Keratinocyte (primary cell): ENCODE results near the gene GARRE1. TPM values are rescaled to one million over a fixed set of nuclear protein-coding genes. Genes with fewer than 3 reads are reported as not detected.

ENCODE experiments used
- DNase-seq: peaks from one replicate; pipeline ENCODE4 v3.0.0-alpha.2; 2011; ENCODE audit warnings: low read depth, missing footprints, low spot score
- FAIRE-seq: peaks from 2 replicates; lab custom pipeline; 2011; peaks lifted over from hg19 to GRCh38; lab: Jason Lieb, UNC
- H2AFZ ChIP-seq: 2 replicates; pipeline ENCODE4 v1.6.0; 2012; ENCODE audit warnings: low read length, control low read depth, inconsistent platforms; ENCODE audit not compliant: control insufficient read depth
- H3K27ac ChIP-seq: 2 replicates; pipeline ENCODE4 v1.5.1; 2011; ENCODE audit warnings: low read length; ENCODE audit not compliant: control insufficient read depth, insufficient read depth
- H3K27me3 ChIP-seq: 3 replicates; pipeline ENCODE4 v1.6.0; 2011; ENCODE audit warnings: low read length; ENCODE audit not compliant: control insufficient read depth, insufficient read depth; ENCODE audit errors: extremely low read depth
- H3K36me3 ChIP-seq, 2 experiments: 2 replicates in 1 of 2; 3 replicates in 1 of 2; pipeline ENCODE4 v1.5.1; 2011; ENCODE audit warnings: low read length in 2 of 2, mild to moderate bottlenecking in 1 of 2; ENCODE audit not compliant: control insufficient read depth in 2 of 2, insufficient read depth in 2 of 2; ENCODE audit errors: extremely low read depth in 1 of 2
- H3K4me1 ChIP-seq: 3 replicates; pipeline ENCODE4 v1.5.1; 2011; ENCODE audit warnings: low read length; ENCODE audit not compliant: control insufficient read depth, insufficient read depth; ENCODE audit errors: extremely low read depth
- H3K4me2 ChIP-seq: 3 replicates; pipeline ENCODE4 v1.6.0; 2011; ENCODE audit warnings: low read depth, low read length; ENCODE audit not compliant: control insufficient read depth, insufficient read depth; ENCODE audit errors: extremely low read depth
- H3K4me3 ChIP-seq, 3 experiments: fragments of 200-600 bp in 1 of 3; sonication (generic) in 1 of 3; 2 replicates in 2 of 3; 3 replicates in 1 of 3; pipeline ENCODE4 v1.5.1; 2011 to 2016; ENCODE audit warnings: low read length in 3 of 3, mild to moderate bottlenecking in 3 of 3, control low read depth in 2 of 3, inconsistent platforms in 1 of 3, low read depth in 1 of 3, mixed read lengths in 1 of 3, mixed run types in 1 of 3, moderate library complexity in 1 of 3; ENCODE audit not compliant: control insufficient read depth in 2 of 3, insufficient read depth in 2 of 3; ENCODE audit errors: extremely low read depth in 1 of 3
- H3K79me2 ChIP-seq: 2 replicates; pipeline ENCODE4 v1.6.0; 2012; ENCODE audit warnings: low read length; ENCODE audit not compliant: control insufficient read depth, insufficient read depth
- H3K9ac ChIP-seq: 3 replicates; pipeline ENCODE4 v1.6.0; 2011; ENCODE audit warnings: low read length; ENCODE audit not compliant: control insufficient read depth, insufficient read depth; ENCODE audit errors: extremely low read depth
- H3K9me1 ChIP-seq: 3 replicates; pipeline ENCODE4 v1.6.0; 2011; ENCODE audit warnings: low read length; ENCODE audit not compliant: control insufficient read depth, insufficient read depth; ENCODE audit errors: extremely low read depth
- H3K9me3 ChIP-seq: 2 replicates; pipeline ENCODE4 v1.5.1; 2012; ENCODE audit warnings: low read depth, low read length; ENCODE audit not compliant: control insufficient read depth
- H4K20me1 ChIP-seq: 3 replicates; pipeline ENCODE4 v1.6.0; 2011; ENCODE audit warnings: low read length; ENCODE audit not compliant: control insufficient read depth, insufficient read depth; ENCODE audit errors: extremely low read depth
- CTCF ChIP-seq, 3 experiments: IDR thresholded peaks in 1 of 3; conservative IDR thresholded peaks in 1 of 3; optimal IDR thresholded peaks in 1 of 3; 2 replicates in 2 of 3; 3 replicates in 1 of 3; pipeline versions ENCODE3 to v1.5.1; 2011; ENCODE audit warnings: low read length in 3 of 3, mild to moderate bottlenecking in 3 of 3, moderate library complexity in 2 of 3, control low read depth in 1 of 3, inconsistent platforms in 1 of 3; ENCODE audit not compliant: insufficient read depth in 2 of 3; ENCODE audit errors: extremely low read depth in 1 of 3
- EZH2 ChIP-seq: IDR thresholded peaks from one replicate; pipeline ENCODE4 v1.6.1; 2012; ENCODE audit warnings: inconsistent platforms, mild to moderate bottlenecking, low read length, moderate library complexity
- dilution Hi-C: fragments of 300-500 bp; cut with MboI; formaldehyde crosslinking; loops from one replicate; pipeline ENCODE4 v1.7.0; 2020; ENCODE audit warnings: low sequenced_read_pairs; ENCODE audit not compliant: extremely low pct_ligation_motif_present
- polyA plus RNA-seq, 5 experiments: library from polyadenylated mRNA; depleted of rRNA in 3 of 5; stranded (reverse) in 3 of 5; stranded (forward) in 1 of 5; unstranded in 1 of 5; fragments of >200 nt; gene quantifications; 1 replicate in 1 of 5; 2 replicates in 3 of 5; 3 replicates in 1 of 5; pipeline versions ENCODE4 v1.2.1 to v1.2.3, GENCODE V29; 2011 to 2012; ENCODE audit warnings: missing spikeins in 2 of 5, low read depth in 1 of 5, low replicate concordance in 1 of 5

GARRE1 gene
- polyA plus RNA-seq, 1 donor (not counting 4 experiments of a cell fraction or from before 2014, with no cell fraction given) = 5.7 TPM

GRCh38 chr19:34269489-34269888 lies 15.1 kb downstream of the GARRE1 start:
- peak overlapping the region; percentile 82 for H3K4me2 ChIP-seq
- peaks cover 3% of the 10 kb centered on the region for H3K9me1 ChIP-seq
- peak overlapping the region; percentile 57 for H3K9ac ChIP-seq
- H3K36me3 ChIP-seq = peaks cover 2 to 8% of the 10 kb centered on the region in 2 experiments
- H3K27ac ChIP-seq = peak overlapping the region; percentile 71
- peak overlapping the region; percentile 74 for H2AFZ ChIP-seq
- H4K20me1 ChIP-seq = no peaks in the 10 kb centered on the region
- H3K9me3 ChIP-seq = no peaks in the 10 kb centered on the region
- FAIRE-seq = no peak
- H3K4me1 ChIP-seq = peaks cover 36% of the 10 kb centered on the region
- DNase-seq = no peak
- TF ChIP-seq EZH2 (no peak), CTCF (optimal IDR thresholded peaks at IDR 0.05 in 1 of 3, IDR thresholded peaks at IDR 0.05 in 1 of 3, conservative IDR thresholded peaks at IDR 0.05 in 1 of 3; ENCODE audit: extremely low read depth in 1 of 3, insufficient read depth in 2 of 3, low read length in 3 of 3) (no peak)
- H3K4me3 ChIP-seq = peak overlapping the region in 1 of 3 experiments; percentile 30
- dilution Hi-C loops = no loop called here
- peaks cover 38% of the 10 kb centered on the region for H3K79me2 ChIP-seq
- no peaks in the 10 kb centered on the region for H3K27me3 ChIP-seq

- Histone ChIP-seq H3K9me3 (no peaks in the 10 kb centered on the region), H3K27ac (peak overlapping the region; percentile 71), H4K20me1 (no peaks in the 10 kb centered on the region), H3K27me3 (no peaks in the 10 kb centered on the region), H3K36me3 (peaks cover 2 to 8% of the 10 kb centered on the region in 2 experiments), H3K9me1 (peaks cover 3% of the 10 kb centered on the region), H2AFZ (peak overlapping the region; percentile 82), H3K4me1 (peaks cover 36% of the 10 kb centered on the region), H3K9ac (peak overlapping the region; percentile 57), H3K4me3 (peak overlapping the region in 1 of 3 experiments; percentile 30), H3K79me2 (peaks cover 37% of the 10 kb centered on the region), H3K4me2 (peak overlapping the region; percentile 82)
- FAIRE-seq (peak; percentile 90), DNase-seq (peak; percentile 58)
- TF ChIP-seq EZH2 (no peak), CTCF (optimal IDR thresholded peaks at IDR 0.05 in 1 of 3, IDR thresholded peaks at IDR 0.05 in 1 of 3, conservative IDR thresholded peaks at IDR 0.05 in 1 of 3; ENCODE audit: extremely low read depth in 1 of 3, insufficient read depth in 2 of 3, low read length in 3 of 3) (no peak)
- dilution Hi-C loops = no loop called here
Observed at GRCh38 chr19:34269968-34270621, 15.7 kb downstream of the GARRE1 start.
